ENCODE results near the gene KLRD1. TPM values are rescaled to one million over a fixed set of nuclear protein-coding genes. Genes with fewer than 3 reads are reported as not detected.

Gene KLRD1
- total RNA-seq, result 1 to 10 TPM in 8 of 10 donors, under 1 TPM in 2; 0.81 to 5.7 (median 1.2) TPM
- under 1 TPM; 0.22 to 0.59 TPM for polyA plus RNA-seq
- long read RNA-seq, donor 1, partial matches to known transcripts, result 0 of 1 reads
- long read RNA-seq, donor 1, other reads (novel, unspliced or antisense), result 0 of 1 reads
- long read RNA-seq, donor 2, result 0 reads
- long read RNA-seq, donor 3, partial matches to known transcripts, result 0 of 3 reads
- long read RNA-seq, donor 3, other reads (novel, unspliced or antisense), result 3 of 3 reads

DNA sequence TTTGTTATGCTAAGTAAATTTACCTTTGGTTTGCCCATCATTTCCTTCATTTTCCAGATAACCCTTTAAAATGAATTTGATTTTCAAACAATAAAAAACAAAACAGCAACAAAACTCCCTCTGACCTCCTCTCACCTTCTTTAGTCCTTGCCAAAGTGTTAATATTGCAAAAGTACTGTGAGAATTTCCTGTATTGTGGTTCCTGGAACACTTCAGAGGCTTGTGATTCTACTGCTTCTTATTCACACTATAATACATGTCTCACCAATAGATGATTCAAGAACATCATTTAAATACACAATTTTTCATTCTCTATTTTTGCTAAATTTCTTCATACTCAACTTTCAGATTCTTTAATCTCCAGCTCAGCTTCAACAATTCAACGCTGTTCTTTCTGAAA, at the start of gene KLRD1:
TSS of gene KLRD1 (plus strand) at position 241 of the 400 bp plus-strand sequence. CDS start 208 bp downstream, outside the sequence.
- no peaks in the 10 kb centered on the region for H3K36me3 ChIP-seq
- no peak for ATAC-seq
- WGBS, 2 donors, result 87 to 91% methylated on average over 1 of the region's 1 CpG

DNA sequence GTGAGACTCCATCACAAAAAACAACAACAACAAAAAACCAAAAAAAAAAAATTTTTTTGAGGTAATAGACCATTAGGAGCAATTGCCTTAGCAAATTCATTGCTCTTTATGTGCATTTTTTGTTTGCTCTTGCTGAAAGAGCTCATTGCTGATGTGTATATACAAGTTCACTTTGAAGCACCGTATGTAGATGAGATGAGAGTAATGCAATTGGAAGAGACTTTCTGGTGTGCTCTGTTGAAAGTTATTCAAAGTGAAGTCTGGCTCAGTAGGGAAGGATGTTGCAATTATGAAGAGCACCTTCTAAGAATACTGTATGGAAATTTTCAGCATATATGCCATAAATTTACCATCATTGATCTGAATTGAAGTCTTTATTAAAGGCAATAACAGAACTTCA, 46.7 kb upstream of the KLRD1 start:
- Histone ChIP-seq H3K27ac (no peak overlapping the region), H3K4me1 (no peaks in the 10 kb centered on the region), H3K4me3 (no peak overlapping the region), H3K27me3 (no peaks in the 10 kb centered on the region), H3K9me3 (peaks cover 0 to 13% (median 9%) of the 10 kb centered on the region in 11 donors), H3K36me3 (no peaks in the 10 kb centered on the region)
- DNase-seq, result no peak
- intact Hi-C loops (cut with DNase I), result no loop called here
- TF ChIP-seq, protein P1, sequence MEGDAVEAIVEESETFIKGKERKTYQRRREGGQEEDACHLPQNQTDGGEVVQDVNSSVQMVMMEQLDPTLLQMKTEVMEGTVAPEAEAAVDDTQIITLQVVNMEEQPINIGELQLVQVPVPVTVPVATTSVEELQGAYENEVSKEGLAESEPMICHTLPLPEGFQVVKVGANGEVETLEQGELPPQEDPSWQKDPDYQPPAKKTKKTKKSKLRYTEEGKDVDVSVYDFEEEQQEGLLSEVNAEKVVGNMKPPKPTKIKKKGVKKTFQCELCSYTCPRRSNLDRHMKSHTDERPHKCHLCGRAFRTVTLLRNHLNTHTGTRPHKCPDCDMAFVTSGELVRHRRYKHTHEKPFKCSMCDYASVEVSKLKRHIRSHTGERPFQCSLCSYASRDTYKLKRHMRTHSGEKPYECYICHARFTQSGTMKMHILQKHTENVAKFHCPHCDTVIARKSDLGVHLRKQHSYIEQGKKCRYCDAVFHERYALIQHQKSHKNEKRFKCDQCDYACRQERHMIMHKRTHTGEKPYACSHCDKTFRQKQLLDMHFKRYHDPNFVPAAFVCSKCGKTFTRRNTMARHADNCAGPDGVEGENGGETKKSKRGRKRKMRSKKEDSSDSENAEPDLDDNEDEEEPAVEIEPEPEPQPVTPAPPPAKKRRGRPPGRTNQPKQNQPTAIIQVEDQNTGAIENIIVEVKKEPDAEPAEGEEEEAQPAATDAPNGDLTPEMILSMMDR (IDR thresholded peaks at IDR 0.05), result no peak
- ATAC-seq, result no peak
- WGBS, 2 donors, result 1 to 44% methylated on average over 1 of the region's 1 CpG

More for the DNA sequence above, at the start of gene KLRD1:
- no peak for DNase-seq
- Histone ChIP-seq H3K4me1 (peaks cover 0 to 8% (median 0%) of the 10 kb centered on the region in 9 donors), H3K4me3 (peak within 1 kb of the TSS in 1 of 10 donors; percentile 20), H3K27me3 (no peaks in the 10 kb centered on the region), H3K27ac (peak within 1 kb of the TSS in 1 of 10 donors; percentile 12), H3K9me3 (no peaks in the 10 kb centered on the region)
- TF ChIP-seq, protein P1 (IDR thresholded peaks at IDR 0.05), result no peak
- intact Hi-C loops (cut with DNase I), result no loop called here

DNA sequence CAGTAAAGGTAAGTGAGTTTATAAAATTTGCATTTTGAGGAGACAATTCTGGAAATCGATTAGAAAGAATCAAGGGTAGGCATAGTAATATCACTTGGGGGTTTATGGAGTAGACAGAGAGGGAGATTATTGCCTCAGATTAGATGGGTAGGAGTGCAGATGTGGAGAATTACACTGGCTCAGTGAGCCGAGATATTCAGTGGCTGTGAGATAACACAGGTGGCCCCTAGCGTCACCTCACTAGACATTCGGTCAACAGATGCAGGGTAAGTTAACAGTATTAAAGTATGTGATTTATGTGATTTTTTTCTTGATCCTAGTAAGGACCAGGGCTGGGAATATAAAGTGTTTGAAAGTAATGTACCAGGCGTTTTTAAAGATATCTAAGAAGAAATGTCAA, 39.6 kb upstream of the KLRD1 start:
- Histone ChIP-seq H3K27ac (no peak overlapping the region), H3K27me3 (no peaks in the 10 kb centered on the region), H3K4me1 (no peaks in the 10 kb centered on the region), H3K9me3 (no peaks in the 10 kb centered on the region), H3K36me3 (no peaks in the 10 kb centered on the region), H3K4me3 (no peak overlapping the region)
- WGBS, 2 donors, result 60 to 69% methylated on average over 5 of the region's 5 CpGs
- TF ChIP-seq, protein P1 (IDR thresholded peaks at IDR 0.05), result no peak
- intact Hi-C loops (cut with DNase I), result no loop called here
- no peak for ATAC-seq
- DNase-seq, result no peak

- no peak overlapping the region for H3K4me3 ChIP-seq
- WGBS, 2 donors, result 91 to 93% methylated on average over 2 of the region's 2 CpGs
- DNase-seq, result no peak
- no peak for ATAC-seq
- no peaks in the 10 kb centered on the region for H3K36me3 ChIP-seq
- intact Hi-C loops (cut with DNase I), result no loop called here
- no peaks in the 10 kb centered on the region for H3K27me3 ChIP-seq
- no peaks in the 10 kb centered on the region for H3K4me1 ChIP-seq
- TF ChIP-seq, protein P1 (IDR thresholded peaks at IDR 0.05), result no peak
- no peak overlapping the region for H3K27ac ChIP-seq
- H3K9me3 ChIP-seq, result no peaks in the 10 kb centered on the region
These were observed 35.2 kb upstream of the KLRD1 start for GRCh38 chr12:10272467-10272866.
